HepG2 (cell line): ENCODE data around the gene CCDC154. TPM values are rescaled to one million over a fixed set of nuclear protein-coding genes. Genes with fewer than 3 reads are reported as not detected.

Experiments used
- GABPB1 ChIP-seq: IDR thresholded peaks from 2 replicates; pipeline ENCODE4 v1.6.1; 2016; ENCODE audit warnings: mild to moderate bottlenecking, missing genetic modification reagents, moderate library complexity, missing compliant biosample characterization
- IRF9 ChIP-seq: sonication (generic); formaldehyde crosslinking; IDR thresholded peaks from 2 replicates; pipeline ENCODE4 v1.8.0; 2022; ENCODE audit warnings: missing genetic modification reagents, mild to moderate bottlenecking, borderline replicate concordance
- KLF15 ChIP-seq: sonication (generic); formaldehyde crosslinking; IDR thresholded peaks from 2 replicates; pipeline ENCODE4 v1.8.1; 2023; ENCODE audit warnings: borderline replicate concordance, mild to moderate bottlenecking, inconsistent platforms, missing genetic modification reagents, mixed read lengths
- MTA1 ChIP-seq: sonication (generic); formaldehyde crosslinking; IDR thresholded peaks from 2 replicates; pipeline ENCODE4 v1.4.0; 2020; ENCODE audit warnings: missing genetic modification reagents, mild to moderate bottlenecking, borderline replicate concordance
- SNAPC2 ChIP-seq: sonication (generic); formaldehyde crosslinking; IDR thresholded peaks from 2 replicates; pipeline ENCODE4 v1.8.1; 2022; ENCODE audit warnings: mild to moderate bottlenecking, missing genetic modification reagents
- TERF1 ChIP-seq: sonication (generic); formaldehyde crosslinking; IDR thresholded peaks from 2 replicates; pipeline ENCODE4 v1.8.0; 2022; ENCODE audit warnings: mild to moderate bottlenecking, missing genetic modification reagents, moderate library complexity
- ZFP41 ChIP-seq: sonication (generic); formaldehyde crosslinking; IDR thresholded peaks from 2 replicates; pipeline ENCODE4 v1.4.0; 2020; ENCODE audit warnings: mild to moderate bottlenecking, missing genetic modification reagents, borderline replicate concordance
- ZFP62 ChIP-seq: sonication (generic); formaldehyde crosslinking; IDR thresholded peaks from 2 replicates; pipeline ENCODE4 v1.4.0; 2020; ENCODE audit warnings: missing genetic modification reagents
- ZKSCAN8 ChIP-seq: IDR thresholded peaks from 2 replicates; pipeline ENCODE4 v1.6.1; 2016; ENCODE audit warnings: borderline replicate concordance, missing genetic modification reagents, missing compliant biosample characterization
- polyA plus RNA-seq, 8 experiments: library from polyadenylated mRNA; depleted of rRNA in 3 of 8; stranded (reverse) in 7 of 8; unstranded in 1 of 8; fragments of >200 nt; fragmentation: Illumina TruSeq in 4 of 8; extraction: Trizol in 4 of 8; gene quantifications; 2 replicates each; pipeline versions ENCODE4 v1.2.1 to v1.2.3, GENCODE V29; 2011 to 2016; ENCODE audit warnings: low read depth in 4 of 8, missing spikeins in 1 of 8, mixed read lengths in 1 of 8; ENCODE audit not compliant: insufficient read depth in 1 of 8
- total RNA-seq, 5 experiments: library from RNA; depleted of rRNA; stranded (reverse); fragments of >200 nt; fragmentation: Illumina TruSeq; extraction: Trizol; gene quantifications; 2 replicates each; pipeline ENCODE4 v1.2.3, GENCODE V29; 2016; ENCODE audit warnings: low read depth in 1 of 5
- TF ChIP-seq, protein P1 (sequence below): sonication (generic); formaldehyde crosslinking; IDR thresholded peaks from 2 replicates; pipeline ENCODE4 v1.4.0; 2020; ENCODE audit warnings: missing genetic modification reagents
- TF ChIP-seq, protein P2 (sequence below): sonication (generic); formaldehyde crosslinking; IDR thresholded peaks from one replicate; pipeline ENCODE4 v1.5.1; 2020; ENCODE audit warnings: mild to moderate bottlenecking, missing genetic modification reagents; ENCODE audit errors: not compliant biosample characterization
- TF ChIP-seq, protein P3 (sequence below): sonication (generic); formaldehyde crosslinking; IDR thresholded peaks from 2 replicates; pipeline ENCODE4 v1.5.0; 2020; ENCODE audit warnings: missing genetic modification reagents

The CCDC154 gene
- total and polyA plus RNA-seq, 2 of the 13 experiments (the other 11 are each of a cell fraction or from before 2014, with no cell fraction given): 0.92 to 1.5 TPM

DNA sequence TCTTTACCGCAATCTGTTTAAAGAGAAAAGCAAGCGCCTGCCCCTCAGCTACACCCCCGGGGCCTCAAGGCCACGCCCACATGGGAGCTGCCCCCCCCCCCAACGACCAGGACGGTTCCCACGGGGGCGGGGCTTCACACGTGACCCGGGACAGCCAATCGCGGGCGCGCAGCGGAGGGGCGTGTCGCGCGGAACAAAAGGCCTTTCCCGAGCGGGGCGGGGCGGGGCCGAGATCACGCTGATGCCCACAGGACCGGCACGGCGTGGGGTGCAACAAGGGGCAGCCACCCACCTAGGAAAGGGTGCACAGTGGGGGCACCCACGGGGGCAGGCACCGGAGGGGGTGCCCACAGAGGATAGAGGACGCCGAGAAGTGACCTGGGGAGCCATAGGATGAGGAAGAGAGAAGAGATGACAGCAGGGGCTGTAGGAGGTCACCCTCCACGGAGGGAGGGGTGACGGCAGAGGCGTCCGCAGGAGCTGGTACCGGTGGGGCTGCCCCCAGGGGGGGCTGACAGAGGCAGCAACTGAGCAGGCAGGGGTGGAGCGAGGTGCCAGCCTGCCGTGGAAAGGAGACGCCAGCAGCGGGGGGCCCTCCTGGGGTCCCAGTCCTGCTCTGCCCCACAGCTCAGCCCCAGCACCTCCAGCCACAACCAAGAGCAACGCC is 36.1 kb downstream of the CCDC154 start (continued):
- TF ChIP-seq, protein P1, sequence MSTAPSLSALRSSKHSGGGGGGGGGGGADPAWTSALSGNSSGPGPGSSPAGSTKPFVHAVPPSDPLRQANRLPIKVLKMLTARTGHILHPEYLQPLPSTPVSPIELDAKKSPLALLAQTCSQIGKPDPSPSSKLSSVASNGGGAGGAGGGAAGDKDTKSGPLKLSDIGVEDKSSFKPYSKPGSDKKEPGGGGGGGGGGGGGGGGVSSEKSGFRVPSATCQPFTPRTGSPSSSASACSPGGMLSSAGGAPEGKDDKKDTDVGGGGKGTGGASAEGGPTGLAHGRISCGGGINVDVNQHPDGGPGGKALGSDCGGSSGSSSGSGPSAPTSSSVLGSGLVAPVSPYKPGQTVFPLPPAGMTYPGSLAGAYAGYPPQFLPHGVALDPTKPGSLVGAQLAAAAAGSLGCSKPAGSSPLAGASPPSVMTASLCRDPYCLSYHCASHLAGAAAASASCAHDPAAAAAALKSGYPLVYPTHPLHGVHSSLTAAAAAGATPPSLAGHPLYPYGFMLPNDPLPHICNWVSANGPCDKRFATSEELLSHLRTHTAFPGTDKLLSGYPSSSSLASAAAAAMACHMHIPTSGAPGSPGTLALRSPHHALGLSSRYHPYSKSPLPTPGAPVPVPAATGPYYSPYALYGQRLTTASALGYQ (CRISPR knock-in tag): no peak
- peak; percentile 77 for TF ChIP-seq GABPB1
- TF ChIP-seq IRF9: no peak
- TF ChIP-seq, protein P2, sequence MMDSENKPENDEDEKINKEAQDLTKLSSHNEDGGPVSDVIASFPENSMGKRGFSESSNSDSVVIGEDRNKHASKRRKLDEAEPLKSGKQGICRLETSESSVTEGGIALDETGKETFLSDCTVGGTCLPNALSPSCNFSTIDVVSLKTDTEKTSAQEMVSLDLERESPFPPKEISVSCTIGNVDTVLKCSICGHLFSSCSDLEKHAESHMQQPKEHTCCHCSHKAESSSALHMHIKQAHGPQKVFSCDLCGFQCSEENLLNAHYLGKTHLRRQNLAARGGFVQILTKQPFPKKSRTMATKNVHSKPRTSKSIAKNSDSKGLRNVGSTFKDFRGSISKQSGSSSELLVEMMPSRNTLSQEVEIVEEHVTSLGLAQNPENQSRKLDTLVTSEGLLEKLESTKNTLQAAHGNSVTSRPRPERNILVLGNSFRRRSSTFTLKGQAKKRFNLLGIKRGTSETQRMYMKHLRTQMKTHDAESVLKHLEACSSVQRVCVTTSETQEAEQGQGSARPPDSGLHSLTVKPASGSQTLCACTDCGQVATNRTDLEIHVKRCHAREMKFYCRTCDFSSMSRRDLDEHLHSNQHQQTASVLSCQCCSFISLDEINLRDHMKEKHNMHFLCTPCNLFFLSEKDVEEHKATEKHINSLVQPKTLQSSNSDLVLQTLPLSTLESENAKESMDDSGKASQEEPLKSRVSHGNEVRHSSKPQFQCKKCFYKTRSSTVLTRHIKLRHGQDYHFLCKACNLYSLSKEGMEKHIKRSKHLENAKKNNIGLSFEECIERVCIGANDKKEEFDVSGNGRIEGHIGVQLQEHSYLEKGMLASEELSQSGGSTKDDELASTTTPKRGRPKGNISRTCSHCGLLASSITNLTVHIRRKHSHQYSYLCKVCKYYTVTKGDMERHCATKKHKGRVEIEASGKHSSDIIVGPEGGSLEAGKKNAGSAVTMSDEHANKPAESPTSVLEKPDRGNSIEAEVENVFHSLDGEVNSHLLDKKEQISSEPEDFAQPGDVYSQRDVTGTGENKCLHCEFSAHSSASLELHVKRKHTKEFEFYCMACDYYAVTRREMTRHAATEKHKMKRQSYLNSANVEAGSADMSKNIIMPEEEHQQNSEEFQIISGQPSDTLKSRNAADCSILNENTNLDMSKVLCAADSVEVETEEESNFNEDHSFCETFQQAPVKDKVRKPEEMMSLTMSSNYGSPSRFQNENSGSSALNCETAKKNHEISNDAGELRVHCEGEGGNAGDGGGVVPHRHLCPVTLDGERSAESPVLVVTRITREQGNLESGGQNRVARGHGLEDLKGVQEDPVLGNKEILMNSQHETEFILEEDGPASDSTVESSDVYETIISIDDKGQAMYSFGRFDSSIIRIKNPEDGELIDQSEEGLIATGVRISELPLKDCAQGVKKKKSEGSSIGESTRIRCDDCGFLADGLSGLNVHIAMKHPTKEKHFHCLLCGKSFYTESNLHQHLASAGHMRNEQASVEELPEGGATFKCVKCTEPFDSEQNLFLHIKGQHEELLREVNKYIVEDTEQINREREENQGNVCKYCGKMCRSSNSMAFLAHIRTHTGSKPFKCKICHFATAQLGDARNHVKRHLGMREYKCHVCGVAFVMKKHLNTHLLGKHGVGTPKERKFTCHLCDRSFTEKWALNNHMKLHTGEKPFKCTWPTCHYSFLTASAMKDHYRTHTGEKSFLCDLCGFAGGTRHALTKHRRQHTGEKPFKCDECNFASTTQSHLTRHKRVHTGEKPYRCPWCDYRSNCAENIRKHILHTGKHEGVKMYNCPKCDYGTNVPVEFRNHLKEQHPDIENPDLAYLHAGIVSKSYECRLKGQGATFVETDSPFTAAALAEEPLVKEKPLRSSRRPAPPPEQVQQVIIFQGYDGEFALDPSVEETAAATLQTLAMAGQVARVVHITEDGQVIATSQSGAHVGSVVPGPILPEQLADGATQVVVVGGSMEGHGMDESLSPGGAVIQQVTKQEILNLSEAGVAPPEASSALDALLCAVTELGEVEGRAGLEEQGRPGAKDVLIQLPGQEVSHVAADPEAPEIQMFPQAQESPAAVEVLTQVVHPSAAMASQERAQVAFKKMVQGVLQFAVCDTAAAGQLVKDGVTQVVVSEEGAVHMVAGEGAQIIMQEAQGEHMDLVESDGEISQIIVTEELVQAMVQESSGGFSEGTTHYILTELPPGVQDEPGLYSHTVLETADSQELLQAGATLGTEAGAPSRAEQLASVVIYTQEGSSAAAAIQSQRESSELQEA (CRISPR knock-in tag): no peak
- no peak for TF ChIP-seq TERF1 (CRISPR knock-in tag)
- TF ChIP-seq ZFP62: no peak
- TF ChIP-seq KLF15 (CRISPR knock-in tag): peak; percentile 28; the same call in 1 of the 2 replicates
- no peak for TF ChIP-seq ZKSCAN8
- peak; percentile 20; the same call in 1 of the 2 replicates for TF ChIP-seq MTA1 (CRISPR knock-in tag)
- TF ChIP-seq, protein P3, sequence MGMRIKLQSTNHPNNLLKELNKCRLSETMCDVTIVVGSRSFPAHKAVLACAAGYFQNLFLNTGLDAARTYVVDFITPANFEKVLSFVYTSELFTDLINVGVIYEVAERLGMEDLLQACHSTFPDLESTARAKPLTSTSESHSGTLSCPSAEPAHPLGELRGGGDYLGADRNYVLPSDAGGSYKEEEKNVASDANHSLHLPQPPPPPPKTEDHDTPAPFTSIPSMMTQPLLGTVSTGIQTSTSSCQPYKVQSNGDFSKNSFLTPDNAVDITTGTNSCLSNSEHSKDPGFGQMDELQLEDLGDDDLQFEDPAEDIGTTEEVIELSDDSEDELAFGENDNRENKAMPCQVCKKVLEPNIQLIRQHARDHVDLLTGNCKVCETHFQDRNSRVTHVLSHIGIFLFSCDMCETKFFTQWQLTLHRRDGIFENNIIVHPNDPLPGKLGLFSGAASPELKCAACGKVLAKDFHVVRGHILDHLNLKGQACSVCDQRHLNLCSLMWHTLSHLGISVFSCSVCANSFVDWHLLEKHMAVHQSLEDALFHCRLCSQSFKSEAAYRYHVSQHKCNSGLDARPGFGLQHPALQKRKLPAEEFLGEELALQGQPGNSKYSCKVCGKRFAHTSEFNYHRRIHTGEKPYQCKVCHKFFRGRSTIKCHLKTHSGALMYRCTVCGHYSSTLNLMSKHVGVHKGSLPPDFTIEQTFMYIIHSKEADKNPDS (CRISPR knock-in tag): no peak
- TF ChIP-seq ZFP41 (CRISPR knock-in tag): no peak
- no peak for TF ChIP-seq SNAPC2 (CRISPR knock-in tag)
